Neural cell (in vitro differentiated cells): Measurements from ENCODE around the gene IDI1. TPM values are rescaled to one million over a fixed set of nuclear protein-coding genes. Genes with fewer than 3 reads are reported as not detected.

Experiments
- H2AFZ ChIP-seq: fragments of 200-600, 300-800 bp; sonication (generic), shearing (Covaris generic); 2 replicates; pipeline ENCODE4 v1.6.0; 2014; ENCODE audit warnings: low read depth, mild to moderate bottlenecking, antibody characterized with exemption, low read length, moderate library complexity
- H3F3A ChIP-seq: fragments of 200-600 bp; shearing (Covaris generic); 2 replicates; pipeline ENCODE4 v1.6.1; 2016; ENCODE audit warnings: mild to moderate bottlenecking, moderate library complexity, mixed read lengths, antibody characterized with exemption, low read length; ENCODE audit not compliant: insufficient read depth, poor library complexity, severe bottlenecking
- H3K27ac ChIP-seq: fragments of 200-600, 300-800 bp; sonication (generic), shearing (Covaris generic); 2 replicates; pipeline ENCODE4 v1.5.1; 2014; ENCODE audit warnings: mild to moderate bottlenecking, low read length, moderate library complexity
- H3K27me3 ChIP-seq: fragments of 300-800, 200-600 bp; sonication (generic), shearing (Covaris generic); 2 replicates; pipeline ENCODE4 v1.6.0; 2014; ENCODE audit warnings: mild to moderate bottlenecking, low read depth, low read length, moderate library complexity; ENCODE audit not compliant: insufficient read depth
- H3K36me3 ChIP-seq: fragments of 300-800, 200-600 bp; sonication (generic), shearing (Covaris generic); 2 replicates; pipeline ENCODE4 v1.5.1; 2014; ENCODE audit warnings: mild to moderate bottlenecking, antibody characterized with exemption, low read length, moderate library complexity; ENCODE audit not compliant: insufficient read depth
- H3K4me2 ChIP-seq: fragments of 300-800, 200-600 bp; sonication (generic), shearing (Covaris generic); 2 replicates; pipeline ENCODE4 v1.6.0; 2014; ENCODE audit warnings: mild to moderate bottlenecking, low read length
- H3K4me3 ChIP-seq: fragments of 300-800, 200-600 bp; sonication (generic), shearing (Covaris generic); 2 replicates; pipeline ENCODE4 v1.5.1; 2014; ENCODE audit warnings: mild to moderate bottlenecking, low read length, moderate library complexity
- H3K79me2 ChIP-seq: fragments of 200-600 bp; shearing (Covaris generic); replicated peaks from 2 replicates; pipeline ENCODE4 v1.6.0; 2014; ENCODE audit warnings: mild to moderate bottlenecking, low read length, moderate library complexity; ENCODE audit not compliant: insufficient read depth
- H3K9ac ChIP-seq: fragments of 300-800, 200-600 bp; sonication (generic), shearing (Covaris generic); 2 replicates; pipeline ENCODE4 v1.6.1; 2016; ENCODE audit warnings: mild to moderate bottlenecking, low read length, mixed read lengths
- H3K9me2 ChIP-seq: fragments of 200-600 bp; shearing (Covaris generic); 2 replicates; pipeline ENCODE4 v1.6.1; 2016; ENCODE audit warnings: mild to moderate bottlenecking, low read length, mixed read lengths; ENCODE audit not compliant: insufficient read depth
- H3K9me3 ChIP-seq: fragments of 200-600, 300-800 bp; sonication (generic), shearing (Covaris generic); 2 replicates; pipeline ENCODE4 v1.6.1; 2016; ENCODE audit warnings: mild to moderate bottlenecking, mixed run types, low read length, moderate library complexity, mixed read lengths
- H4K20me1 ChIP-seq: fragments of 200-600 bp; shearing (Covaris generic); 2 replicates; pipeline ENCODE4 v1.6.1; 2016; ENCODE audit warnings: mild to moderate bottlenecking, mixed run types; ENCODE audit not compliant: insufficient read depth
- EP300 ChIP-seq: fragments of 450-650 bp; conservative IDR thresholded peaks from 2 replicates; pipeline ENCODE4 v1.6.1; 2014; ENCODE audit warnings: antibody characterized with exemption, mild to moderate bottlenecking, moderate library complexity; ENCODE audit not compliant: poor library complexity, severe bottlenecking
- EZH2 ChIP-seq: fragments of 200-600, 300-800 bp; shearing (Covaris generic), sonication (generic); IDR thresholded peaks from 2 replicates; pipeline ENCODE4 v1.6.1; 2014; ENCODE audit warnings: antibody characterized with exemption, low read length, borderline replicate concordance, mild to moderate bottlenecking; ENCODE audit not compliant: insufficient read depth, poor library complexity, severe bottlenecking
- MXI1 ChIP-seq: fragments of 450-650 bp; conservative IDR thresholded peaks from 2 replicates; pipeline ENCODE4 v1.6.1; 2014; ENCODE audit warnings: antibody characterized with exemption, mild to moderate bottlenecking; ENCODE audit not compliant: poor library complexity, severe bottlenecking
- POLR2AphosphoS5 ChIP-seq: IDR thresholded peaks from 2 replicates; pipeline ENCODE4 v1.6.1; 2012
- RAD21 ChIP-seq: fragments of 450-650 bp; conservative IDR thresholded peaks from 2 replicates; pipeline ENCODE4 v1.6.1; 2014; ENCODE audit warnings: antibody characterized with exemption, mild to moderate bottlenecking, moderate library complexity
- SMC3 ChIP-seq: fragments of 450-650 bp; conservative IDR thresholded peaks from 2 replicates; pipeline ENCODE4 v1.6.1; 2014; ENCODE audit warnings: antibody characterized with exemption, mild to moderate bottlenecking, moderate library complexity; ENCODE audit not compliant: poor library complexity
- TAF1 ChIP-seq: IDR thresholded peaks from 2 replicates; pipeline ENCODE4 v1.6.1; 2012; ENCODE audit warnings: low read depth
- polyA plus RNA-seq: library from polyadenylated mRNA; depleted of rRNA; stranded (reverse); fragments of >200 nt; gene quantifications from 2 replicates; pipeline ENCODE4 v1.2.3, GENCODE V29; 2014
- TF ChIP-seq, protein P1 (sequence below): fragments of 450-650 bp; IDR thresholded peaks from 2 replicates; pipeline ENCODE4 v1.5.1; 2014; ENCODE audit warnings: antibody characterized with exemption, mild to moderate bottlenecking, moderate library complexity; ENCODE audit not compliant: poor library complexity, severe bottlenecking
- TF ChIP-seq, protein P2 (sequence below): IDR thresholded peaks from 2 replicates; pipeline ENCODE4 v1.6.1; 2012; ENCODE audit warnings: borderline replicate concordance

The IDI1 gene
- polyA plus RNA-seq, 1 donor from 2014 or later = 307 TPM

DNA sequence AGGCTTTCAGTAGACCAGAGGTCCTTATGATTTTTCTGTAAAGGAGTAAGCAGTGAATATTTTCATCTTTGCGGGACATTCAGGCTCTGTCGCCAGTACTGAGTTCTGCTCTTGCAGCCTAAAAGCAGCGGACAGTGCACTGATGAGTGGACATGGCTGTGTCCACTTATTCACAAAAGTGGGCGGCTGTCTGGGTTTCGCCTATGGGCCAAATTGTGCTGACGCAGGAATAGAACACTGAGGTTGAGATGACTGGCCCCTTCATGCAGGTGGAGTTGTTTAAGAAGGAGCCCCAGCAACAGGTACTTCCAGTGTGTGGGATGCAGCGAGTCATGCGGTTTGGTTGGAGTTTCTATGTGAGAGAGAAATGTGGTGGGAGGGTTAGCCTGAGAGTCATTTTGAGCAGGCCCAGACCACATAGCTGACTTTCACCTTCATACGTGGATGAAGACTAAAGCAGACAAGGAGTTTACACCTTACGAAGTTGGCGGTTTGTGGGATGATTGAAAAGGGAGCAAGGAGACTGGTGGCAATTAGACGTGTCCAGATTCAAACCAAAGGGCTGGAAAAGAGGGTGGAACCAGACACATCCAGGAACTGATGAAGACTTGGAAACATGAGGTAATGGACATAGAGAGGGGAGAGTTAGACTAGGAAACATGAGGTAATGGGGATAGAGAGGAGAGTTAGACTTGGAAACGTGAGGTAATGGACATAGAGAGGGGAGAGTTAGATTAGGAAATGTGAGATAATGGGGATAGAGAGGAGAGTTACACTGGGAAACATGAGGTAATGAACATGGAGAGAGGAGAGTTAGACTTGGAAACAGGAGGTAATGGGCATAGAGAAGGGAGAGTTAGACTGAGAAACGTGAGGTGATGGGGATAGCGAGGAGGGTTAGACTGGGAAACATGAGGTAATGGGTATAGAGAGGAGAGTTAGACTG lies 45.5 kb upstream of the IDI1 start:
- no peaks in the 10 kb centered on the region for H3F3A ChIP-seq
- H3K27ac ChIP-seq = no peak overlapping the region
- H3K9ac ChIP-seq = no peak overlapping the region
- no peaks in the 10 kb centered on the region for H3K36me3 ChIP-seq
- no peak overlapping the region for H2AFZ ChIP-seq
- no peaks in the 10 kb centered on the region for H3K79me2 ChIP-seq
- H3K9me2 ChIP-seq = no peaks in the 10 kb centered on the region
- no peaks in the 10 kb centered on the region for H3K27me3 ChIP-seq
- H4K20me1 ChIP-seq = no peaks in the 10 kb centered on the region
- H3K4me2 ChIP-seq = no peak overlapping the region
- TF ChIP-seq MXI1 = no peak
- no peak for TF ChIP-seq EZH2
- TF ChIP-seq, protein P1, sequence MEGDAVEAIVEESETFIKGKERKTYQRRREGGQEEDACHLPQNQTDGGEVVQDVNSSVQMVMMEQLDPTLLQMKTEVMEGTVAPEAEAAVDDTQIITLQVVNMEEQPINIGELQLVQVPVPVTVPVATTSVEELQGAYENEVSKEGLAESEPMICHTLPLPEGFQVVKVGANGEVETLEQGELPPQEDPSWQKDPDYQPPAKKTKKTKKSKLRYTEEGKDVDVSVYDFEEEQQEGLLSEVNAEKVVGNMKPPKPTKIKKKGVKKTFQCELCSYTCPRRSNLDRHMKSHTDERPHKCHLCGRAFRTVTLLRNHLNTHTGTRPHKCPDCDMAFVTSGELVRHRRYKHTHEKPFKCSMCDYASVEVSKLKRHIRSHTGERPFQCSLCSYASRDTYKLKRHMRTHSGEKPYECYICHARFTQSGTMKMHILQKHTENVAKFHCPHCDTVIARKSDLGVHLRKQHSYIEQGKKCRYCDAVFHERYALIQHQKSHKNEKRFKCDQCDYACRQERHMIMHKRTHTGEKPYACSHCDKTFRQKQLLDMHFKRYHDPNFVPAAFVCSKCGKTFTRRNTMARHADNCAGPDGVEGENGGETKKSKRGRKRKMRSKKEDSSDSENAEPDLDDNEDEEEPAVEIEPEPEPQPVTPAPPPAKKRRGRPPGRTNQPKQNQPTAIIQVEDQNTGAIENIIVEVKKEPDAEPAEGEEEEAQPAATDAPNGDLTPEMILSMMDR = no peak
- no peak for TF ChIP-seq RAD21
- TF ChIP-seq, protein P2, sequence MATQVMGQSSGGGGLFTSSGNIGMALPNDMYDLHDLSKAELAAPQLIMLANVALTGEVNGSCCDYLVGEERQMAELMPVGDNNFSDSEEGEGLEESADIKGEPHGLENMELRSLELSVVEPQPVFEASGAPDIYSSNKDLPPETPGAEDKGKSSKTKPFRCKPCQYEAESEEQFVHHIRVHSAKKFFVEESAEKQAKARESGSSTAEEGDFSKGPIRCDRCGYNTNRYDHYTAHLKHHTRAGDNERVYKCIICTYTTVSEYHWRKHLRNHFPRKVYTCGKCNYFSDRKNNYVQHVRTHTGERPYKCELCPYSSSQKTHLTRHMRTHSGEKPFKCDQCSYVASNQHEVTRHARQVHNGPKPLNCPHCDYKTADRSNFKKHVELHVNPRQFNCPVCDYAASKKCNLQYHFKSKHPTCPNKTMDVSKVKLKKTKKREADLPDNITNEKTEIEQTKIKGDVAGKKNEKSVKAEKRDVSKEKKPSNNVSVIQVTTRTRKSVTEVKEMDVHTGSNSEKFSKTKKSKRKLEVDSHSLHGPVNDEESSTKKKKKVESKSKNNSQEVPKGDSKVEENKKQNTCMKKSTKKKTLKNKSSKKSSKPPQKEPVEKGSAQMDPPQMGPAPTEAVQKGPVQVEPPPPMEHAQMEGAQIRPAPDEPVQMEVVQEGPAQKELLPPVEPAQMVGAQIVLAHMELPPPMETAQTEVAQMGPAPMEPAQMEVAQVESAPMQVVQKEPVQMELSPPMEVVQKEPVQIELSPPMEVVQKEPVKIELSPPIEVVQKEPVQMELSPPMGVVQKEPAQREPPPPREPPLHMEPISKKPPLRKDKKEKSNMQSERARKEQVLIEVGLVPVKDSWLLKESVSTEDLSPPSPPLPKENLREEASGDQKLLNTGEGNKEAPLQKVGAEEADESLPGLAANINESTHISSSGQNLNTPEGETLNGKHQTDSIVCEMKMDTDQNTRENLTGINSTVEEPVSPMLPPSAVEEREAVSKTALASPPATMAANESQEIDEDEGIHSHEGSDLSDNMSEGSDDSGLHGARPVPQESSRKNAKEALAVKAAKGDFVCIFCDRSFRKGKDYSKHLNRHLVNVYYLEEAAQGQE = no peak
- TF ChIP-seq SMC3 = no peak
- no peak for TF ChIP-seq POLR2AphosphoS5
- no peak for TF ChIP-seq TAF1
- H3K9me3 ChIP-seq = no peaks in the 10 kb centered on the region
- H3K4me3 ChIP-seq = no peak overlapping the region

DNA sequence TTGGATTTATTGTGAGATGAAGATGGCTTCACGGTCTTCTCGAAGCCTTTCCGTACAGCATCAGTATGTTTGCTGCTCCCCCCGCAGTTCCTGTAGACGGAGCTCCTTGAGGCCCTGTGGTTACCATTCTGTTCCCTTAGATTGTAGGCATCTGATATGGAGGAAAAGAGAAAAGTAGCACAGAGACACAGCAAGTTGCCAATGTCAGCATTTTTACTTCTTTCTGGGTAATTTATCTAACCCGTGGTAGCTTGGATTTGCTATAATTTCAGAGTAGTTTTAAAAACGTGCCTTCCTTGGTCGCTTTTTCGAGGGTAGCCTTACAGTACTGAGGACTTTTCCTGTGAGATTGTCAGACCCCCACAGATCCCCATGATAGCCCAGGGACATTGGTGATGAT lies 44.8 kb upstream of the IDI1 start:
- H3K27me3 ChIP-seq = no peaks in the 10 kb centered on the region
- H3K9me2 ChIP-seq = no peaks in the 10 kb centered on the region
- no peaks in the 10 kb centered on the region for H3K79me2 ChIP-seq
- H3K36me3 ChIP-seq = no peaks in the 10 kb centered on the region
- no peaks in the 10 kb centered on the region for H4K20me1 ChIP-seq
- no peak overlapping the region for H3K4me3 ChIP-seq
- no peaks in the 10 kb centered on the region for H3K9me3 ChIP-seq
- no peaks in the 10 kb centered on the region for H3F3A ChIP-seq
- no peak overlapping the region for H3K9ac ChIP-seq
- TF ChIP-seq EZH2 (no peak), SMC3 (no peak), TAF1 (no peak), EP300 (no peak), RAD21 (no peak), POLR2AphosphoS5 (no peak), MXI1 (no peak)
- TF ChIP-seq, protein P1 = no peak
- TF ChIP-seq, protein P2 = no peak
- no peak overlapping the region for H2AFZ ChIP-seq
- H3K27ac ChIP-seq = no peak overlapping the region
- H3K4me2 ChIP-seq = no peak overlapping the region
